WI38 (cell line): ENCODE results near the gene CAPS.
"Not testable (repeated sequence)": the region's sequence is repeated elsewhere in the genome, so short reads cannot be mapped to it uniquely, and the experiment has no call there.

Source experiments
- H3K4me3 ChIP-seq: 2 replicates; pipeline ENCODE4 v1.5.1; 2011; ENCODE audit warnings: low read depth, mild to moderate bottlenecking, control low read depth, low read length
- CTCF ChIP-seq: IDR thresholded peaks from 2 replicates; pipeline ENCODE4 v1.5.1; 2012; ENCODE audit warnings: low read depth, mild to moderate bottlenecking, control low read depth, low read length

Gene CAPS

DNA sequence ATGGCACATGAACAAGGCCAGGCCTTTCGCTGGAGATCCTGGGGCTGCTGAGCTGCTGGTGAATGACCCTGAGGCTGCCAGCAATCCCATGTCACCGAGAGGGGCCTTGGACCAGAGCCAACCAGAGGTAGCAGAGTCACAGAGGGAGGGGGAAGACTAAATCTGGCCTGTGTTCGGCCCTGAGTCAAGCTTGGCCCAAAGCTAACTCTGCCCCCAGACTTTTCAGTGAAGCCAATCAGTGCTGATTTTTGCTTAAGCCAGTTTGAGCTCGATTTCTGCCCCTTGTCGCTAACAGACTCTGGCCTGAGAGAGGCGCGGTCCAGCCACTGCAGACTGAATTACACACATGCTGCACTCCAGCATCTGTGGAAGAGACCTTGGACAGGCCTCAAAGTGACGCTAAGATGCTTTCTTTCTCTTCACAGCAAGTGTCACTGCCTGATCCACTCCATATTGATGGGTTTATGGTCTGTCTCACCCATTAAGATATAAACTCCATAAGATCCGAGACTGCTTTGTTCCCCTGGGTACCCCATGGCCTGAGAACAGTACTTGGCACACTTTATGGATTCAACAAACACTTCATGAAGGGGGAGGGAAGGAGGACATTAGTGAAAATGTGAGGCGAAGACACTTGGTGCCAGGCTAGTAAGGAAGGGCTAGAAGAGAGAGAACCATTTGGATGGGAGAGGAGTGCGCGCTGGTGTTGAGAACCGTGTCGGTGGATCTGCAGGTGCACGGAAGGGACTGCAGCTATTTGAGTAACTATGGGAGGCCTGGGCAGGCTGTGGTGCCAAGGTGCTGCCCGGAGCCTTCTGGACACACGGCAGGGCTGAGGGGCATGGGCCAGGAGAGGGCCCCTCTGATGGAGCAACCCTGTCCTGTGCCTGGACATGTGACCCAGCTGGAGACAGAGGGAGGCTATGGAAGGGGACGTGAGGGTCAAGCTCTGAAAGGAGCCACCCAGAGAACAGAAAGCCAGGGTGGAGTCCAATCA is 46.2 kb downstream of the CAPS start:
- H3K4me3 ChIP-seq: no peak overlapping the region
- no peak for TF ChIP-seq CTCF

GRCh38 chr19:5961641-5961968 is 47.6 kb downstream of the CAPS start:
- H3K4me3 ChIP-seq: not testable (repeated sequence)

GRCh38 chr19:5961969-5962945 is 48.2 kb downstream of the CAPS start:
- no peak for TF ChIP-seq CTCF
- no peak overlapping the region for H3K4me3 ChIP-seq

DNA sequence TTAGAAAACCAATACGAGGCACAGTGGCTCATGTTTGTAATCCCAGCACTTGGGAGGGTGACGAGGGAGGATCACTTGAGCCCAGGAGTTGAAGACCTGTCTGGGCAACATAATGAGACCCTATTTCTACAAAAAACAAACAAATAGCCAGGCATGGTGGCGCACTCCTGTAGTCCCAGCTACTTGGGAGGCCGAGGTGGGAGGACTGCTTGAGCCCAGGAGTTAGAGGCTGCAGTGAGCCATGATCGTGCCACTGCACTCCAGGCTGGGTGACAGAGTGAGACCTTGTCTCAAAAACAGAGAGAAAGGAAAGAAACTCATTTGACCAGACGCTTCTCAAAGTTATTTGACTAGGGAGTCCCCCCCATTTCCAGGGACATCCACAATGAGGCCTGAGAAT is 49.2 kb downstream of the CAPS start:
- not testable (repeated sequence) for H3K4me3 ChIP-seq

- no peak overlapping the region for H3K4me3 ChIP-seq
- no peak for TF ChIP-seq CTCF
Measured at GRCh38 chr19:5963855-5964254, 49.8 kb downstream of the CAPS start.

- no peak for TF ChIP-seq CTCF
- H3K4me3 ChIP-seq: no peak overlapping the region
Measured at GRCh38 chr19:5964816-5965565, 50.9 kb downstream of the CAPS start.
